Trophoblast cell (in vitro differentiated cells and primary cell): ENCODE data around the gene MYLIP.
A peak's percentile ranks its signal among the peaks of the same experiment; 100 is the strongest.

ENCODE experiments used
- DNase-seq, 2 donors: peaks; one replicate each; pipeline ENCODE4 v3.0.0-alpha.2; 2016
- H2AFZ ChIP-seq: 2 replicates; pipeline ENCODE4 v1.6.1; 2013; ENCODE audit warnings: low read length, moderate library complexity, mild to moderate bottlenecking; ENCODE audit not compliant: insufficient read depth, poor library complexity
- H2AK5ac ChIP-seq: 2 replicates; pipeline ENCODE4 v1.6.1; 2013; ENCODE audit warnings: mild to moderate bottlenecking, low read length
- H2BK120ac ChIP-seq: 2 replicates; pipeline ENCODE4 v1.6.1; 2013; ENCODE audit warnings: low read length, mild to moderate bottlenecking, moderate library complexity; ENCODE audit not compliant: insufficient read depth, poor library complexity
- H2BK12ac ChIP-seq: 2 replicates; pipeline ENCODE4 v1.6.1; 2013; ENCODE audit warnings: mild to moderate bottlenecking, low read length, moderate library complexity
- H2BK5ac ChIP-seq: 2 replicates; pipeline ENCODE4 v1.6.1; 2013; ENCODE audit warnings: low read length, low read depth, moderate library complexity, mild to moderate bottlenecking; ENCODE audit not compliant: poor library complexity
- H3K14ac ChIP-seq: 2 replicates; pipeline ENCODE4 v1.6.1; 2013; ENCODE audit warnings: mild to moderate bottlenecking, low read length
- H3K18ac ChIP-seq: 2 replicates; pipeline ENCODE4 v1.6.1; 2013; ENCODE audit warnings: mild to moderate bottlenecking, low read length
- H3K23ac ChIP-seq: 2 replicates; pipeline ENCODE4 v1.6.1; 2013; ENCODE audit warnings: low read length
- H3K27ac ChIP-seq: 2 replicates; pipeline ENCODE4 v1.5.1; 2013; ENCODE audit warnings: low read depth, mild to moderate bottlenecking, inconsistent platforms, low read length, moderate library complexity
- H3K27me3 ChIP-seq: 2 replicates; pipeline ENCODE4 v1.6.1; 2013; ENCODE audit warnings: inconsistent platforms, mild to moderate bottlenecking, low read length, moderate library complexity; ENCODE audit not compliant: insufficient read depth
- H3K36me3 ChIP-seq, 2 experiments: 1 replicate in 1 of 2; 2 replicates in 1 of 2; pipeline ENCODE4 v1.6.1; 2013; ENCODE audit warnings: low read length in 2 of 2, mild to moderate bottlenecking in 2 of 2, moderate library complexity in 1 of 2; ENCODE audit not compliant: insufficient read depth in 2 of 2, control insufficient read depth in 1 of 2
- H3K4ac ChIP-seq: 2 replicates; pipeline ENCODE4 v1.6.1; 2013; ENCODE audit warnings: low read depth, mild to moderate bottlenecking, low read length, moderate library complexity
- H3K4me1 ChIP-seq, 2 experiments: 1 replicate in 1 of 2; 2 replicates in 1 of 2; pipeline ENCODE4 v1.6.1; 2013; ENCODE audit warnings: low read length in 2 of 2, mild to moderate bottlenecking in 2 of 2, moderate library complexity in 1 of 2; ENCODE audit not compliant: insufficient read depth in 2 of 2, control insufficient read depth in 1 of 2
- H3K4me2 ChIP-seq: 2 replicates; pipeline ENCODE4 v1.6.1; 2013; ENCODE audit warnings: inconsistent platforms, mild to moderate bottlenecking, low read length, moderate library complexity
- H3K4me3 ChIP-seq: 2 replicates; pipeline ENCODE4 v1.5.1; 2013; ENCODE audit warnings: mild to moderate bottlenecking, low read depth, low read length, inconsistent platforms
- H3K79me1 ChIP-seq: one replicate; pipeline ENCODE4 v1.6.1; 2013; ENCODE audit warnings: low read length
- H3K79me2 ChIP-seq: 2 replicates; pipeline ENCODE4 v1.6.1; 2013; ENCODE audit warnings: low read length, mild to moderate bottlenecking; ENCODE audit not compliant: control insufficient read depth, insufficient read depth, poor library complexity
- H3K9ac ChIP-seq: 2 replicates; pipeline ENCODE4 v1.6.1; 2013; ENCODE audit warnings: mild to moderate bottlenecking, low read length
- H3K9me3 ChIP-seq: 2 replicates; pipeline ENCODE4 v1.6.1; 2013; ENCODE audit warnings: low read depth, mild to moderate bottlenecking, control low read depth, inconsistent platforms, low read length; ENCODE audit not compliant: insufficient read depth
- H4K12ac ChIP-seq: 2 replicates; pipeline ENCODE4 v1.6.1; 2013; ENCODE audit warnings: low read depth, mild to moderate bottlenecking, low read length, moderate library complexity
- H4K8ac ChIP-seq: 2 replicates; pipeline ENCODE4 v1.6.1; 2013; ENCODE audit warnings: low read depth, mild to moderate bottlenecking, low read length, moderate library complexity
- H4K91ac ChIP-seq: one replicate; pipeline ENCODE4 v1.6.1; 2013; ENCODE audit warnings: low read depth, mild to moderate bottlenecking, low read length, moderate library complexity
- WGBS: extraction: QIAGEN DNeasy Blood & Tissue Kit; methylation state at CpG from one replicate; pipeline ENCODE4 v1.1.7; 2013; ENCODE audit warnings: missing lambda C conversion rate; ENCODE audit not compliant: insufficient read length, insufficient coverage; ENCODE audit errors: extremely low coverage; 5-methylcytosine and 5-hydroxymethylcytosine counted together

The MYLIP gene

GRCh38 chr6:16135066-16135465, 6.2 kb downstream of the MYLIP start:
- Histone ChIP-seq H3K4me1 (peaks cover 0 to 2% of the 10 kb centered on the region in 2 experiments), H3K14ac (no peak overlapping the region), H2AFZ (no peak overlapping the region), H3K4me2 (no peak overlapping the region), H3K18ac (no peak overlapping the region), H4K12ac (no peak overlapping the region), H3K9ac (no peak overlapping the region), H3K4ac (peak overlapping the region; percentile 67), H4K91ac (no peak overlapping the region), H2BK12ac (no peak overlapping the region), H4K8ac (no peak overlapping the region), H3K79me2 (peaks cover 5% of the 10 kb centered on the region), H3K23ac (no peak overlapping the region), H2AK5ac (no peak overlapping the region), H3K27me3 (no peaks in the 10 kb centered on the region), H3K79me1 (peaks cover 3% of the 10 kb centered on the region), H2BK5ac (no peak overlapping the region), H3K4me3 (no peak overlapping the region), H2BK120ac (no peak overlapping the region), H3K9me3 (no peaks in the 10 kb centered on the region), H3K36me3 (peaks cover 0 to 3% of the 10 kb centered on the region in 2 experiments), H3K27ac (no peak overlapping the region)
- DNase-seq, result no peak

GRCh38 chr6:16136091-16136490, 7.2 kb downstream of the MYLIP start:
- no peak overlapping the region for H4K91ac ChIP-seq
- H3K4me1 ChIP-seq, result peaks cover 0 to 2% of the 10 kb centered on the region in 2 experiments
- H2BK120ac ChIP-seq, result no peak overlapping the region
- no peak for DNase-seq
- no peaks in the 10 kb centered on the region for H3K27me3 ChIP-seq
- H3K79me2 ChIP-seq, result peaks cover 5% of the 10 kb centered on the region
- H2AFZ ChIP-seq, result no peak overlapping the region
- WGBS, result no CpG with 5 or more reads among the region's 3 CpGs
- no peaks in the 10 kb centered on the region for H3K79me1 ChIP-seq
- no peak overlapping the region for H3K9ac ChIP-seq
- no peak overlapping the region for H3K4me2 ChIP-seq
- no peak overlapping the region for H3K4me3 ChIP-seq
- H4K12ac ChIP-seq, result no peak overlapping the region
- no peak overlapping the region for H3K23ac ChIP-seq
- no peak overlapping the region for H2BK12ac ChIP-seq
- H3K9me3 ChIP-seq, result no peaks in the 10 kb centered on the region
- no peak overlapping the region for H2BK5ac ChIP-seq
- H3K4ac ChIP-seq, result no peak overlapping the region
- no peak overlapping the region for H3K27ac ChIP-seq
- H3K14ac ChIP-seq, result no peak overlapping the region
- peaks cover 0 to 7% of the 10 kb centered on the region in 2 experiments for H3K36me3 ChIP-seq
- H2AK5ac ChIP-seq, result no peak overlapping the region
- H4K8ac ChIP-seq, result no peak overlapping the region
- no peak overlapping the region for H3K18ac ChIP-seq

GRCh38 chr6:16136621-16137450, 8.0 kb downstream of the MYLIP start:
- Histone ChIP-seq H4K8ac (no peak overlapping the region), H3K4me1 (peaks cover 0 to 2% of the 10 kb centered on the region in 2 experiments), H3K18ac (no peak overlapping the region), H2AK5ac (no peak overlapping the region), H2BK120ac (no peak overlapping the region), H2AFZ (no peak overlapping the region), H3K4me3 (no peak overlapping the region), H3K4me2 (no peak overlapping the region), H4K12ac (no peak overlapping the region), H3K9ac (no peak overlapping the region), H3K79me2 (peaks cover 5% of the 10 kb centered on the region), H3K4ac (no peak overlapping the region), H3K23ac (no peak overlapping the region), H3K27ac (no peak overlapping the region), H3K27me3 (no peaks in the 10 kb centered on the region), H3K14ac (no peak overlapping the region), H3K36me3 (peaks cover 3 to 10% of the 10 kb centered on the region in 2 experiments), H4K91ac (no peak overlapping the region), H2BK12ac (no peak overlapping the region), H3K79me1 (no peaks in the 10 kb centered on the region), H2BK5ac (no peak overlapping the region), H3K9me3 (no peaks in the 10 kb centered on the region)
- DNase-seq, result no peak
- WGBS, result no CpG with 5 or more reads among the region's 5 CpGs

GRCh38 chr6:16137451-16137801, 8.5 kb downstream of the MYLIP start:
- H3K9me3 ChIP-seq, result no peaks in the 10 kb centered on the region
- no peak overlapping the region for H2BK12ac ChIP-seq

More at GRCh38 chr6:16137451-16137801, 8.5 kb downstream of the MYLIP start:
- Histone ChIP-seq H4K12ac (no peak overlapping the region), H3K4me2 (no peak overlapping the region), H2AFZ (no peak overlapping the region), H3K4me1 (peaks cover 0 to 2% of the 10 kb centered on the region in 2 experiments), H3K9ac (no peak overlapping the region), H4K91ac (no peak overlapping the region), H3K4me3 (no peak overlapping the region), H3K79me1 (no peaks in the 10 kb centered on the region), H3K79me2 (peaks cover 5% of the 10 kb centered on the region), H3K23ac (no peak overlapping the region), H2BK5ac (no peak overlapping the region), H3K4ac (no peak overlapping the region), H2BK120ac (no peak overlapping the region), H3K27ac (no peak overlapping the region), H4K8ac (no peak overlapping the region), H3K36me3 (peaks cover 6 to 14% of the 10 kb centered on the region in 2 experiments), H2AK5ac (no peak overlapping the region), H3K18ac (no peak overlapping the region), H3K14ac (no peak overlapping the region), H3K27me3 (no peaks in the 10 kb centered on the region)
- DNase-seq, result no peak
